Prostate gland (tissue), 2 donors: Measurements from ENCODE around the gene TRPM3. TPM values are rescaled to one million over a fixed set of nuclear protein-coding genes. Genes with fewer than 3 reads are reported as not detected.

Experiments
- DNase-seq: peaks from one replicate; pipeline ENCODE4 v3.0.0-alpha.2; 2019; ENCODE audit warnings: low spot score
- H3K27ac ChIP-seq, 2 donors: fragments of 200-600 bp; sonication (generic); 2 replicates each; pipeline ENCODE4 v1.5.1; 2017 to 2019
- H3K27me3 ChIP-seq: fragments of 200-600 bp; sonication (generic); replicated peaks from 2 replicates; pipeline ENCODE4 v1.5.1; 2019; ENCODE audit not compliant: insufficient read depth
- H3K36me3 ChIP-seq, 2 donors: fragments of 200-600 bp; sonication (generic); 1 replicate in 1 of 2; 2 replicates in 1 of 2; pipeline versions ENCODE4 v1.5.1 to v1.8.1; 2017 to 2019
- H3K4me1 ChIP-seq: fragments of 200-600 bp; sonication (generic); replicated peaks from 2 replicates; pipeline ENCODE4 v1.5.1; 2019
- H3K4me3 ChIP-seq, 2 donors: fragments of 200-600 bp; sonication (generic); 2 replicates each; pipeline ENCODE4 v1.5.1; 2017 to 2019
- H3K9me3 ChIP-seq: fragments of 200-600 bp; sonication (generic); 2 replicates; pipeline ENCODE4 v1.5.1; 2017
- POLR2A ChIP-seq: fragments of 450-650 bp; IDR thresholded peaks from one replicate; pipeline ENCODE4 v1.6.1; 2016; ENCODE audit warnings: antibody characterized with exemption, mild to moderate bottlenecking
- POLR2AphosphoS5 ChIP-seq: sonication (generic); formaldehyde crosslinking; IDR thresholded peaks from one replicate; pipeline ENCODE4 v1.6.1; 2017; ENCODE audit warnings: antibody characterized with exemption
- WGBS: methylation state at CpG from one replicate; pipeline ENCODE4 v1.1.5; 2018; 5-methylcytosine and 5-hydroxymethylcytosine counted together
- intact Hi-C: fragments of 100-400 bp; cut with DNase I; formaldehyde crosslinking; loops from one replicate; pipeline ENCODE4 v1.14.2; 2022
- total RNA-seq, 2 donors: library from RNA; depleted of rRNA; stranded (reverse); fragments of >200 nt; gene quantifications; one replicate each; pipeline ENCODE4 v1.1.0, GENCODE V29; 2016
- TF ChIP-seq, protein P1 (sequence below), 4 experiments: fragments of 200-600 bp in 2 of 4; fragments of 450-650 bp in 2 of 4; sonication (generic) in 2 of 4; IDR thresholded peaks; 1 replicate in 3 of 4; 2 replicates in 1 of 4; pipeline ENCODE4 v1.5.1; 2016 to 2019; ENCODE audit warnings: antibody characterized with exemption in 4 of 4, mild to moderate bottlenecking in 2 of 4, moderate library complexity in 2 of 4

Gene TRPM3
- total RNA-seq, 2 donors from 2014 or later = 0.32 to 18.7 TPM

DNA sequence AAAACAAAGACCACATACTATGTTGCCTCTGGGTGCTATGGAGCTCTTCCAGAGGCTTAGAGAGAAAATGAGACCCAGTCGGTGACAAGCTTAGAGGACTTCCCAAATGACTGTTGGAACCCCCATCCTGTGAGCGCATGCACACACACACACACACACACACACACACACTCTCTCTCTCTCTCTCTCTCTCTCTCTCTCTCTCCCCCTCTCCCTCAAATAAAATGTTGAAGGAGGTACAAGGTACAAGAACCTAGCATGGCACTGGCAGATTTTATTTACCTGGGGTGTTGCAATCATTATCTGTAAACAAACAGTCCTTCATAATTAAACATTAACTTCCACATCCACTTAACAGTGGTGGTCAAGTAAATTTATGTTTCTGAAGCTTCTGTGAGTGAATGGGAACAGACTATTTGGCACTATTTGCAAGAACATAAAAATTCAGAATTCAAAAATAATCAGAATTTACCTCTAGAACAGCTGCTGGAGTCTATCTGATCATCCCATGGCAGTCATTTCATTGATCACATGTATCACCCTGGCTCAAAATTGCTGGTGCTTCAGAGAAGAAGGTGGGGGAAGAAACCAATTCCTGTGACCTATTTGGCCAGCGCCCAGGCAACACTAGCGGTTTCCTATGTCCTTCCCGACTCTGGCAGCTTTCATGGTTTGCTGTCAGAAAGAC lies 24.9 kb downstream of the TRPM3 start:
- TF ChIP-seq, protein P1, sequence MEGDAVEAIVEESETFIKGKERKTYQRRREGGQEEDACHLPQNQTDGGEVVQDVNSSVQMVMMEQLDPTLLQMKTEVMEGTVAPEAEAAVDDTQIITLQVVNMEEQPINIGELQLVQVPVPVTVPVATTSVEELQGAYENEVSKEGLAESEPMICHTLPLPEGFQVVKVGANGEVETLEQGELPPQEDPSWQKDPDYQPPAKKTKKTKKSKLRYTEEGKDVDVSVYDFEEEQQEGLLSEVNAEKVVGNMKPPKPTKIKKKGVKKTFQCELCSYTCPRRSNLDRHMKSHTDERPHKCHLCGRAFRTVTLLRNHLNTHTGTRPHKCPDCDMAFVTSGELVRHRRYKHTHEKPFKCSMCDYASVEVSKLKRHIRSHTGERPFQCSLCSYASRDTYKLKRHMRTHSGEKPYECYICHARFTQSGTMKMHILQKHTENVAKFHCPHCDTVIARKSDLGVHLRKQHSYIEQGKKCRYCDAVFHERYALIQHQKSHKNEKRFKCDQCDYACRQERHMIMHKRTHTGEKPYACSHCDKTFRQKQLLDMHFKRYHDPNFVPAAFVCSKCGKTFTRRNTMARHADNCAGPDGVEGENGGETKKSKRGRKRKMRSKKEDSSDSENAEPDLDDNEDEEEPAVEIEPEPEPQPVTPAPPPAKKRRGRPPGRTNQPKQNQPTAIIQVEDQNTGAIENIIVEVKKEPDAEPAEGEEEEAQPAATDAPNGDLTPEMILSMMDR (IDR thresholded peaks at IDR 0.05) = no peak
- TF ChIP-seq POLR2A = no peak
- TF ChIP-seq POLR2AphosphoS5 = no peak
- WGBS = 45% methylated on average over 5 of the region's 5 CpGs
- H3K4me3 ChIP-seq = no peak overlapping the region
- no peaks in the 10 kb centered on the region for H3K36me3 ChIP-seq
- DNase-seq = no peak
- H3K4me1 ChIP-seq = no peaks in the 10 kb centered on the region
- no peaks in the 10 kb centered on the region for H3K9me3 ChIP-seq
- no peaks in the 10 kb centered on the region for H3K27me3 ChIP-seq
- intact Hi-C loops = no loop called here
- no peak overlapping the region for H3K27ac ChIP-seq

DNA sequence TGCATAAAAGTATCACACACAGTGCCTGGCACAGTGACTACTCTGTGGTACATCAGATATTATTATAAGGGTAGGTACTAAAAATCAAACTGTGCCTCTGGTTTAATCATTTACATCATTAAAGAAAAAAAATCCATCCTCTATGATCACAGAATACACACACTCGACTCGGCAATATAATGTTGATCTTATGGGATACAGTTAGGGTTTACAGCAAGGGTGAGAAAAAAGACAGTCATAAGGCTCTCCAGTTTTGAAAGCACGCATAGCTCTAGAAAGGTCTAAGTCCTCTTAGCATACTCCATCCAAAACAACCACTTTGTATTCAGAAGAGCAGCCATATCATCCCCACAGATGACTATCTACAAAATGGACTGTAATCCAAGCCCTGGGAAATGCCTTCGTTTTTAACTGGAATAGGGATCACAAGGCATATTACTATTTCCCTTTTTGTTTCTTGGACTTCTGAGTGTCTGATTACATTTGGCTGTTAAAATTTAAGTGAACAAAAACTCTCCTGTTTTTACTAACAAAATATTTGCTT lies 26.6 kb downstream of the TRPM3 start:
- H3K36me3 ChIP-seq = no peaks in the 10 kb centered on the region
- H3K4me1 ChIP-seq = no peaks in the 10 kb centered on the region
- 48% methylated on average over 4 of the region's 4 CpGs for WGBS
- intact Hi-C loops = no loop called here
- no peaks in the 10 kb centered on the region for H3K9me3 ChIP-seq
- no peak for DNase-seq
- no peak overlapping the region for H3K4me3 ChIP-seq
- no peak overlapping the region for H3K27ac ChIP-seq
- H3K27me3 ChIP-seq = no peaks in the 10 kb centered on the region
- TF ChIP-seq, protein P1 (IDR thresholded peaks at IDR 0.05) = no peak
- TF ChIP-seq POLR2AphosphoS5 = no peak
- no peak for TF ChIP-seq POLR2A

DNA sequence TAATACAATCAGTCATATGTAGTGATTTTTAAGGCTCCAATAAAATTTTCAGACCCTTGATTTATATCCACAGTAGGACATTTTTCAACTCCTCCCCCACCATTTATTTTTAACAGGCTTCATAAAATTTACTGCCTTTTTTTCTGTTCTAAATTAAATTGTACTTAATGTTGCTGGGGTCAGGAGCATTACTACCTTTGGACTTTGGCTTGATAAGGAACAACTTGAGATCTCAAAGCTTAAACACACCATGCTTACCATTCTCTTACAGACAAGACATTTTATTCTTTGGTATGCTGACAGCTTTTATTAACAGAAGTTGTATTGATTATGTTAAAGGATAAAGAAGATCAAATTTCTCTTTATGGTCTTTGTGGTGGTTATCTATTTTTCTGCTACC lies 30.5 kb downstream of the TRPM3 start:
- no peaks in the 10 kb centered on the region for H3K27me3 ChIP-seq
- no peak overlapping the region for H3K27ac ChIP-seq
- H3K4me3 ChIP-seq = no peak overlapping the region
- no peaks in the 10 kb centered on the region for H3K4me1 ChIP-seq
- H3K9me3 ChIP-seq = no peaks in the 10 kb centered on the region
- H3K36me3 ChIP-seq = no peaks in the 10 kb centered on the region
- no peak for DNase-seq
- TF ChIP-seq, protein P1 (IDR thresholded peaks at IDR 0.05) = no peak
- TF ChIP-seq POLR2A (no peak), POLR2AphosphoS5 (no peak)
- intact Hi-C loops = no loop called here

DNA sequence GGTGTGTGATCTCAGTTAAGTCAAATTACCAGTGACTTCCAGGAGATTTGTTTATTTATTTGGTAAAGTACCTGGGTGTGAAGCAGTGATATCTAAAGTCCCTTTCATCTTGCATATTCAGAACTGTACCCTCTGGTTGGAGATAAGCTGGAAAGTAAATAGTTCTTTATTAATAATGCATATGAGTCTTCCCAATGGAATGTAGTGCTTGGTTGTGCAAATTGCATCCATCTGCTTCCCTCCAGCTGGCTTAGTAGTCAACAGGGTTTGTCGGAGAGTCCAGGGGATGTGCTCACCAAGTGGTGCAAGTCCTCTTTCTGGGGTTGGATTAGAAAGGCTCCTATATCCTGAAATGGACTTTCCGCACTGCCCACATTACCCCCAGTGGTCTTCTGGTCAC lies 42.0 kb downstream of the TRPM3 start:
- WGBS = 93% methylated on average over 2 of the region's 2 CpGs
- TF ChIP-seq, protein P1 (IDR thresholded peaks at IDR 0.05) = no peak
- TF ChIP-seq POLR2AphosphoS5 = no peak
- no peak for TF ChIP-seq POLR2A
- no peak for DNase-seq
- intact Hi-C loops = no loop called here
- Histone ChIP-seq H3K9me3 (no peaks in the 10 kb centered on the region), H3K4me1 (no peaks in the 10 kb centered on the region), H3K27me3 (no peaks in the 10 kb centered on the region), H3K27ac (no peak overlapping the region), H3K36me3 (no peaks in the 10 kb centered on the region), H3K4me3 (no peak overlapping the region)

DNA sequence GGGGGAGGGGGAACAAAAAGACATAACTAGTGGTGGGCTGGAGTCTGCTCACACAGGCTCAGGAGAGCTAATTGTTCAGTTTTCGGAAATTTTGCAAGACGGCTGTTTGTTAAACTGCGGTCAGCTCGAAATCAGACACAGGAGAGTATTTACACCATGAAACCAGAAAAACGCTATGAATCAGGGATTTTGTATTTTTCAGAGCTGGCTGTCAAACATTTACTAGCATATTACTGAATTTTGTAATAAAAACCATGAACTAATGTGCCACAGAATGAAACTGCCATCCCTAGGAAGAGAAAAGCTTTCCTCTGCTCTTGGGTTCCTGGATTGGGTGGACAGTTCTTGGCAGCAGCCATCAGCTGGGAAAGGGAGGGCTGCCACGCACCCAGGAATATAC lies 45.3 kb downstream of the TRPM3 start:
- Histone ChIP-seq H3K4me3 (no peak overlapping the region), H3K27me3 (no peaks in the 10 kb centered on the region), H3K27ac (no peak overlapping the region), H3K9me3 (no peaks in the 10 kb centered on the region), H3K36me3 (no peaks in the 10 kb centered on the region), H3K4me1 (no peaks in the 10 kb centered on the region)
- intact Hi-C loops = no loop called here
- TF ChIP-seq, protein P1 (IDR thresholded peaks at IDR 0.05) = no peak
- no peak for TF ChIP-seq POLR2AphosphoS5
- no peak for TF ChIP-seq POLR2A
- 87% methylated on average over 6 of the region's 6 CpGs for WGBS
- no peak for DNase-seq
